Endothelial cell of umbilical vein (primary cell): Measurements from ENCODE around the gene THBD. TPM values are rescaled to one million over a fixed set of nuclear protein-coding genes. Genes with fewer than 3 reads are reported as not detected.

Experiments
- BruUV-seq: library from RNA; stranded (reverse); fragments of 400-500 nt; replicated peaks from 2 replicates; lab custom pipeline; 2021; lab: Mats Ljungman, UMichigan
- CTCF ChIA-PET: fragments of 300-600, 350-600 bp; sonication (Branson Sonifier 250); formaldehyde crosslinking; loops from one replicate; lab custom pipeline; 2021; ENCODE audit warnings: antibody characterized with exemption, inconsistent platforms; lab: Charles Lee
- POLR2A ChIA-PET: fragments of 300-600, 350-600 bp; sonication (Branson Sonifier 250); formaldehyde crosslinking; loops from one replicate; lab custom pipeline; 2021; ENCODE audit warnings: antibody characterized with exemption, inconsistent platforms; lab: Charles Lee
- DNase-seq: peaks from one replicate; pipeline ENCODE4 v3.0.0-alpha.2; 2011; ENCODE audit warnings: low read depth, low spot score
- FAIRE-seq: peaks from 2 replicates; lab custom pipeline; 2011; peaks lifted over from hg19 to GRCh38; lab: Jason Lieb, UNC
- H2AFZ ChIP-seq: 2 replicates; pipeline ENCODE4 v1.6.0; 2012; ENCODE audit warnings: low read depth, low read length, control low read depth, inconsistent platforms
- H3K27ac ChIP-seq: 2 replicates; pipeline ENCODE4 v1.5.1; 2011; ENCODE audit warnings: low read depth, mild to moderate bottlenecking, control low read depth, low read length, moderate library complexity; ENCODE audit not compliant: insufficient read depth
- H3K27me3 ChIP-seq, 2 experiments: 2 replicates each; pipeline versions ENCODE4 v1.6.0 to v1.6.1; 2011; ENCODE audit warnings: low read length in 2 of 2, mixed read lengths in 1 of 2; ENCODE audit not compliant: control insufficient read depth in 2 of 2, insufficient read depth in 2 of 2
- H3K36me3 ChIP-seq, 2 experiments: 2 replicates in 1 of 2; 3 replicates in 1 of 2; pipeline ENCODE4 v1.5.1; 2011; ENCODE audit warnings: low read length in 2 of 2, mild to moderate bottlenecking in 1 of 2, moderate library complexity in 1 of 2; ENCODE audit not compliant: control insufficient read depth in 2 of 2, insufficient read depth in 2 of 2; ENCODE audit errors: extremely low read depth in 1 of 2
- H3K4me1 ChIP-seq: 3 replicates; pipeline ENCODE4 v1.5.1; 2011; ENCODE audit warnings: mild to moderate bottlenecking, low read length; ENCODE audit not compliant: control insufficient read depth, insufficient read depth; ENCODE audit errors: extremely low read depth
- H3K4me2 ChIP-seq: 2 replicates; pipeline ENCODE4 v1.6.1; 2011; ENCODE audit warnings: low read length, control low read depth, mixed read lengths; ENCODE audit not compliant: insufficient read depth
- H3K4me3 ChIP-seq, 3 experiments: fragments of 200-600 bp in 1 of 3; sonication (generic), shearing (Covaris generic) in 1 of 3; replicated peaks in 1 of 3; 2 replicates each; pipeline ENCODE4 v1.5.1; 2011 to 2016; ENCODE audit warnings: control low read depth in 3 of 3, low read length in 3 of 3, mild to moderate bottlenecking in 2 of 3, inconsistent platforms in 1 of 3, low read depth in 1 of 3, moderate library complexity in 1 of 3; ENCODE audit not compliant: insufficient read depth in 1 of 3
- H3K79me2 ChIP-seq: 2 replicates; pipeline ENCODE4 v1.6.0; 2012; ENCODE audit warnings: low read length, inconsistent platforms; ENCODE audit not compliant: control insufficient read depth, insufficient read depth
- H3K9ac ChIP-seq: replicated peaks from 2 replicates; pipeline ENCODE3; 2011; ENCODE audit warnings: low read length, control low read depth; ENCODE audit not compliant: insufficient read depth; ENCODE audit errors: extremely low read depth
- H3K9me1 ChIP-seq: replicated peaks from 3 replicates; pipeline ENCODE4 v1.6.0; 2011; ENCODE audit warnings: mild to moderate bottlenecking, low read length; ENCODE audit not compliant: control insufficient read depth, insufficient read depth; ENCODE audit errors: extremely low read depth
- H3K9me3 ChIP-seq: replicated peaks from 2 replicates; pipeline ENCODE4 v1.5.1; 2012; ENCODE audit warnings: low read length, inconsistent platforms; ENCODE audit not compliant: control insufficient read depth, insufficient read depth
- H4K20me1 ChIP-seq: replicated peaks from 2 replicates; pipeline ENCODE3; 2011; ENCODE audit warnings: mild to moderate bottlenecking, low read length; ENCODE audit not compliant: control insufficient read depth, insufficient read depth; ENCODE audit errors: extremely low read depth
- CTCF ChIP-seq, 2 donors: IDR thresholded peaks; 1 replicate in 1 of 2; 2 replicates in 1 of 2; pipeline ENCODE4 v1.5.1; 2011; ENCODE audit warnings: low read length in 2 of 2, mild to moderate bottlenecking in 2 of 2, moderate library complexity in 2 of 2, control low read depth in 1 of 2, inconsistent platforms in 1 of 2, low read depth in 1 of 2; ENCODE audit not compliant: insufficient read depth in 1 of 2; ENCODE audit errors: extremely low read depth in 1 of 2
- EZH2 ChIP-seq: IDR thresholded peaks from 2 replicates; pipeline ENCODE4 v1.6.1; 2012; ENCODE audit warnings: borderline replicate concordance, low read depth, mild to moderate bottlenecking, moderate library complexity, low read length, inconsistent platforms; ENCODE audit not compliant: severe bottlenecking
- FOS ChIP-seq: IDR thresholded peaks from 2 replicates; pipeline ENCODE4 v1.6.1; 2011; ENCODE audit warnings: mild to moderate bottlenecking, low read length, moderate library complexity, borderline replicate concordance; ENCODE audit not compliant: insufficient read depth
- GATA2 ChIP-seq: IDR thresholded peaks from 2 replicates; pipeline ENCODE4 v1.7.0; 2011; ENCODE audit warnings: low read depth, mild to moderate bottlenecking, moderate library complexity, mixed read lengths, low read length; ENCODE audit not compliant: insufficient read length, insufficient read depth
- JUN ChIP-seq: IDR thresholded peaks from 2 replicates; pipeline ENCODE4 v1.6.1; 2011; ENCODE audit warnings: borderline replicate concordance, low read depth; ENCODE audit not compliant: insufficient read length, insufficient read depth
- MAX ChIP-seq: IDR thresholded peaks from 2 replicates; pipeline ENCODE4 v1.6.1; 2011; ENCODE audit not compliant: insufficient read depth, insufficient read length
- MYC ChIP-seq: IDR thresholded peaks from one replicate; pipeline ENCODE4 v1.6.1; 2011; ENCODE audit warnings: mild to moderate bottlenecking, low read depth, low read length
- POLR2A ChIP-seq: IDR thresholded peaks from 2 replicates; pipeline ENCODE4 v1.6.1; 2012; ENCODE audit warnings: low read depth, mild to moderate bottlenecking, control low read depth, low read length
- POLR2AphosphoS5 ChIP-seq: IDR thresholded peaks from 2 replicates; pipeline ENCODE4 v1.6.1; 2012; ENCODE audit warnings: low read depth, mild to moderate bottlenecking, control low read depth, low read length, moderate library complexity; ENCODE audit not compliant: insufficient read depth
- dilution Hi-C: fragments of 300-500 bp; cut with MboI; formaldehyde crosslinking; loops from one replicate; pipeline ENCODE4 v1.15.0; 2019; ENCODE audit warnings: low sequenced_read_pairs; ENCODE audit not compliant: extremely low pct_ligation_motif_present
- intact Hi-C: fragments of 100-400 bp; cut with micrococcal nuclease; formaldehyde crosslinking; loops from one replicate; pipeline ENCODE4 v1.10.0; 2022
- polyA plus RNA-seq, 4 experiments: library from polyadenylated mRNA; depleted of rRNA in 3 of 4; stranded (reverse) in 3 of 4; unstranded in 1 of 4; fragments of >200 nt; gene quantifications; 2 replicates each; pipeline versions ENCODE4 v1.2.1 to v1.2.3, GENCODE V29; 2011 to 2012; ENCODE audit warnings: missing spikeins in 1 of 4
- total RNA-seq: library from RNA; stranded (reverse); gene quantifications from 2 replicates; pipeline ENCODE4 v1.2.3, GENCODE V29; 2021

Gene THBD
- total and polyA plus RNA-seq, 2 donors (not counting 3 experiments of a cell fraction or from before 2014, with no cell fraction given): 17.1 to 28.0 TPM

GRCh38 chr20:23097636-23098580, 48.4 kb upstream of the THBD start:
- intact Hi-C loops (no loop called here), dilution Hi-C loops (no loop called here)
- Histone ChIP-seq H3K4me1 (peaks cover 27% of the 10 kb centered on the region), H2AFZ (no peak overlapping the region), H3K79me2 (no peaks in the 10 kb centered on the region), H3K4me3 (no peak overlapping the region), H4K20me1 (no peaks in the 10 kb centered on the region), H3K36me3 (no peaks in the 10 kb centered on the region), H3K4me2 (no peak overlapping the region), H3K27ac (no peak overlapping the region), H3K27me3 (no peaks in the 10 kb centered on the region), H3K9ac (no peak overlapping the region), H3K9me3 (no peaks in the 10 kb centered on the region), H3K9me1 (no peaks in the 10 kb centered on the region)
- no peak for TF ChIP-seq MYC
- no peak for TF ChIP-seq EZH2
- no peak for TF ChIP-seq FOS
- TF ChIP-seq POLR2AphosphoS5: no peak
- no peak for TF ChIP-seq POLR2A
- no peak for TF ChIP-seq MAX
- TF ChIP-seq GATA2: no peak
- TF ChIP-seq JUN: no peak
- no peak for TF ChIP-seq CTCF (IDR thresholded peaks at IDR 0.05; ENCODE audit: extremely low read depth in 1 of 2, insufficient read depth in 1 of 2, low read depth in 1 of 2, low read length in 2 of 2)
- FAIRE-seq: no peak
- ChIA-PET POLR2A (no interaction called here), CTCF (interaction anchor here (1.0 kb wide), 1 partner anchor 47 kb away, joined by 3 read pairs; no protein-coding TSS in a partner anchor)
- no peak for DNase-seq
- no TSS peak for BruUV-seq
